Measurements from ENCODE around the gene FAM200C. TPM values are rescaled to one million over a fixed set of nuclear protein-coding genes. Genes with fewer than 3 reads are reported as not detected.

Gene FAM200C
- total RNA-seq, 1 experiment from 2014 or later: 4.2 TPM

GRCh38 chr5:160445751-160446150 is 45.9 kb upstream of the FAM200C start:
- no peaks in the 10 kb centered on the region for H4K20me1 ChIP-seq (ENCODE audit: insufficient read depth)
- H2AFZ ChIP-seq (ENCODE audit: low read depth, low read length, poor library complexity, severe bottlenecking): no peak overlapping the region
- DNase-seq (ENCODE audit: low read depth, low spot score) (no peak), ATAC-seq (no peak)
- no peak overlapping the region for H3K9ac ChIP-seq (ENCODE audit: low read length)
- ChIA-PET RAD21 (ENCODE audit: low non-redundant PET in 1 of 2, low total read pairs in 2 of 2, uncharacterized antibody in 2 of 2, unreplicated experiment in 2 of 2) (no interaction called here), POLR2A (no interaction called here), CTCF (no interaction called here)
- H3K9me2 ChIP-seq (ENCODE audit: insufficient read depth): no peaks in the 10 kb centered on the region
- H3K36me3 ChIP-seq (ENCODE audit: control insufficient read depth in 1 of 2, insufficient read depth in 2 of 2, low read length in 2 of 2): no peaks in the 10 kb centered on the region
- BruUV-seq (replicated peaks): no TSS peak
- H3K27me3 ChIP-seq (ENCODE audit: insufficient read depth, low read length): peaks cover 19% of the 10 kb centered on the region; the same call in 1 of the 2 replicates
- TF ChIP-seq, protein P1, sequence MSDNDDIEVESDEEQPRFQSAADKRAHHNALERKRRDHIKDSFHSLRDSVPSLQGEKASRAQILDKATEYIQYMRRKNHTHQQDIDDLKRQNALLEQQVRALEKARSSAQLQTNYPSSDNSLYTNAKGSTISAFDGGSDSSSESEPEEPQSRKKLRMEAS (IDR thresholded peaks at IDR 0.05): no peak
- TF ChIP-seq YY1 (IDR thresholded peaks at IDR 0.05; ENCODE audit: extremely low read depth, insufficient replicate concordance, low read depth, low read length): no peak
- TF ChIP-seq, protein P2, sequence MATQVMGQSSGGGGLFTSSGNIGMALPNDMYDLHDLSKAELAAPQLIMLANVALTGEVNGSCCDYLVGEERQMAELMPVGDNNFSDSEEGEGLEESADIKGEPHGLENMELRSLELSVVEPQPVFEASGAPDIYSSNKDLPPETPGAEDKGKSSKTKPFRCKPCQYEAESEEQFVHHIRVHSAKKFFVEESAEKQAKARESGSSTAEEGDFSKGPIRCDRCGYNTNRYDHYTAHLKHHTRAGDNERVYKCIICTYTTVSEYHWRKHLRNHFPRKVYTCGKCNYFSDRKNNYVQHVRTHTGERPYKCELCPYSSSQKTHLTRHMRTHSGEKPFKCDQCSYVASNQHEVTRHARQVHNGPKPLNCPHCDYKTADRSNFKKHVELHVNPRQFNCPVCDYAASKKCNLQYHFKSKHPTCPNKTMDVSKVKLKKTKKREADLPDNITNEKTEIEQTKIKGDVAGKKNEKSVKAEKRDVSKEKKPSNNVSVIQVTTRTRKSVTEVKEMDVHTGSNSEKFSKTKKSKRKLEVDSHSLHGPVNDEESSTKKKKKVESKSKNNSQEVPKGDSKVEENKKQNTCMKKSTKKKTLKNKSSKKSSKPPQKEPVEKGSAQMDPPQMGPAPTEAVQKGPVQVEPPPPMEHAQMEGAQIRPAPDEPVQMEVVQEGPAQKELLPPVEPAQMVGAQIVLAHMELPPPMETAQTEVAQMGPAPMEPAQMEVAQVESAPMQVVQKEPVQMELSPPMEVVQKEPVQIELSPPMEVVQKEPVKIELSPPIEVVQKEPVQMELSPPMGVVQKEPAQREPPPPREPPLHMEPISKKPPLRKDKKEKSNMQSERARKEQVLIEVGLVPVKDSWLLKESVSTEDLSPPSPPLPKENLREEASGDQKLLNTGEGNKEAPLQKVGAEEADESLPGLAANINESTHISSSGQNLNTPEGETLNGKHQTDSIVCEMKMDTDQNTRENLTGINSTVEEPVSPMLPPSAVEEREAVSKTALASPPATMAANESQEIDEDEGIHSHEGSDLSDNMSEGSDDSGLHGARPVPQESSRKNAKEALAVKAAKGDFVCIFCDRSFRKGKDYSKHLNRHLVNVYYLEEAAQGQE (IDR thresholded peaks at IDR 0.05; ENCODE audit: low read depth): no peak
- TF ChIP-seq, protein P3, sequence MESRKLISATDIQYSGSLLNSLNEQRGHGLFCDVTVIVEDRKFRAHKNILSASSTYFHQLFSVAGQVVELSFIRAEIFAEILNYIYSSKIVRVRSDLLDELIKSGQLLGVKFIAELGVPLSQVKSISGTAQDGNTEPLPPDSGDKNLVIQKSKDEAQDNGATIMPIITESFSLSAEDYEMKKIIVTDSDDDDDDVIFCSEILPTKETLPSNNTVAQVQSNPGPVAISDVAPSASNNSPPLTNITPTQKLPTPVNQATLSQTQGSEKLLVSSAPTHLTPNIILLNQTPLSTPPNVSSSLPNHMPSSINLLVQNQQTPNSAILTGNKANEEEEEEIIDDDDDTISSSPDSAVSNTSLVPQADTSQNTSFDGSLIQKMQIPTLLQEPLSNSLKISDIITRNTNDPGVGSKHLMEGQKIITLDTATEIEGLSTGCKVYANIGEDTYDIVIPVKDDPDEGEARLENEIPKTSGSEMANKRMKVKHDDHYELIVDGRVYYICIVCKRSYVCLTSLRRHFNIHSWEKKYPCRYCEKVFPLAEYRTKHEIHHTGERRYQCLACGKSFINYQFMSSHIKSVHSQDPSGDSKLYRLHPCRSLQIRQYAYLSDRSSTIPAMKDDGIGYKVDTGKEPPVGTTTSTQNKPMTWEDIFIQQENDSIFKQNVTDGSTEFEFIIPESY (IDR thresholded peaks at IDR 0.05; ENCODE audit: extremely low read depth, insufficient replicate concordance, low read length): no peak
- no peak for TF ChIP-seq SIN3A (IDR thresholded peaks at IDR 0.05; ENCODE audit: low read depth)
- no peak for TF ChIP-seq RAD21 (IDR thresholded peaks at IDR 0.05; ENCODE audit: low read depth)
- no peak for TF ChIP-seq CBX3 (IDR thresholded peaks at IDR 0.05; ENCODE audit: low read depth)
- no peak for TF ChIP-seq ZFX (IDR thresholded peaks at IDR 0.05)
- TF ChIP-seq ELF1 (IDR thresholded peaks at IDR 0.05; ENCODE audit: borderline replicate concordance, low read depth): no peak
- TF ChIP-seq ATF3 (IDR thresholded peaks at IDR 0.05): no peak
- TF ChIP-seq EZH2 (IDR thresholded peaks at IDR 0.05): no peak
- TF ChIP-seq EGR1 (IDR thresholded peaks at IDR 0.05; ENCODE audit: low read depth): no peak
- TF ChIP-seq ZNF274 (IDR thresholded peaks at IDR 0.05; ENCODE audit: low read depth, low read length): no peak
- no peak for TF ChIP-seq EZH2phosphoT487 (IDR thresholded peaks at IDR 0.05; ENCODE audit: borderline replicate concordance)
- no peak for TF ChIP-seq CEBPB (IDR thresholded peaks at IDR 0.05; ENCODE audit: low read depth)
- H3K4me3 ChIP-seq (replicated peaks in 1 of 2; ENCODE audit: low read depth in 1 of 2, low read length in 2 of 2): no peak overlapping the region
- no peaks in the 10 kb centered on the region for H3K79me2 ChIP-seq (ENCODE audit: insufficient read depth, low read length)
- H3K4me2 ChIP-seq (ENCODE audit: low read length): no peak overlapping the region
- no peak overlapping the region for H3K27ac ChIP-seq (ENCODE audit: low read depth, low read length)
- H3K4me1 ChIP-seq (ENCODE audit: control insufficient read depth in 1 of 2, insufficient read depth in 2 of 2, low read length in 2 of 2): no peaks in the 10 kb centered on the region
- intact Hi-C loops (cut with micrococcal nuclease): no loop called here
- H3K9me3 ChIP-seq (ENCODE audit: control insufficient read depth in 1 of 2, insufficient read depth in 1 of 2, low read depth in 1 of 2, low read length in 2 of 2): no peaks in the 10 kb centered on the region
